ENCODE measurements around the gene SVIL.
"Not testable (repeated sequence)": the region's sequence is repeated elsewhere in the genome, so short reads cannot be mapped to it uniquely, and the experiment has no call there.

SVIL gene

GRCh38 chr10:29553116-29553515 lies 81.7 kb downstream of the SVIL start:
- peaks cover 14% of the 10 kb centered on the region for H3K4me1 ChIP-seq (ENCODE audit: control insufficient read depth, insufficient read depth, low read depth, low read length)
- H3K23ac ChIP-seq (ENCODE audit: low read length in 2 of 2); H3K27ac ChIP-seq (ENCODE audit: low read length, poor library complexity, severe bottlenecking); H2AFZ ChIP-seq (ENCODE audit: low read depth, low read length); H3K9ac ChIP-seq (ENCODE audit: low read length); H4K91ac ChIP-seq (ENCODE audit: low read length); H3K18ac ChIP-seq (ENCODE audit: low read depth in 1 of 2, low read length in 2 of 2); H2AK5ac ChIP-seq (ENCODE audit: low read length, severe bottlenecking); H3K9me3 ChIP-seq (ENCODE audit: control insufficient read depth, low read length); H2BK15ac ChIP-seq (ENCODE audit: low read depth, poor library complexity, severe bottlenecking); H3K4ac ChIP-seq (ENCODE audit: low read depth in 1 of 2, low read length in 2 of 2); H2BK12ac ChIP-seq (ENCODE audit: low read length in 2 of 2); H4K8ac ChIP-seq (ENCODE audit: low read length); H3K4me2 ChIP-seq (ENCODE audit: low read length, poor library complexity, severe bottlenecking); H2BK120ac ChIP-seq (ENCODE audit: low read depth, low read length); H2BK5ac ChIP-seq (ENCODE audit: low read depth, low read length, poor library complexity, severe bottlenecking); H3K14ac ChIP-seq (ENCODE audit: low read length in 2 of 2); DNase-seq; H3K4me3 ChIP-seq (ENCODE audit: insufficient read depth in 1 of 2, low read depth in 1 of 2, low read length in 2 of 2); H3K27me3 ChIP-seq (ENCODE audit: control insufficient read depth in 1 of 2, insufficient read depth in 1 of 2, low read length in 2 of 2): not testable (repeated sequence)
- H3K79me1 ChIP-seq (replicated peaks; ENCODE audit: low read length, poor library complexity, severe bottlenecking) = peaks cover 17% of the 10 kb centered on the region
- WGBS = 91% methylated on average over 9 of the region's 9 CpGs
- peaks cover 48 to 62% of the 10 kb centered on the region in 2 experiments for H3K36me3 ChIP-seq (ENCODE audit: control insufficient read depth in 1 of 2, insufficient read depth in 2 of 2, low read depth in 1 of 2, low read length in 2 of 2)

- H3K4me2 ChIP-seq (ENCODE audit: low read length, poor library complexity, severe bottlenecking); H2BK12ac ChIP-seq (ENCODE audit: low read length in 2 of 2); H4K8ac ChIP-seq (ENCODE audit: low read length); DNase-seq; H3K4me1 ChIP-seq (ENCODE audit: control insufficient read depth, insufficient read depth, low read depth, low read length); H3K4me3 ChIP-seq (ENCODE audit: insufficient read depth in 1 of 2, low read depth in 1 of 2, low read length in 2 of 2); H3K9ac ChIP-seq (ENCODE audit: low read length); H2AK5ac ChIP-seq (ENCODE audit: low read length, severe bottlenecking); H2BK15ac ChIP-seq (ENCODE audit: low read depth, poor library complexity, severe bottlenecking); H2BK5ac ChIP-seq (ENCODE audit: low read depth, low read length, poor library complexity, severe bottlenecking); H3K27me3 ChIP-seq (ENCODE audit: control insufficient read depth in 1 of 2, insufficient read depth in 1 of 2, low read length in 2 of 2); H3K4ac ChIP-seq (ENCODE audit: low read depth in 1 of 2, low read length in 2 of 2); H3K14ac ChIP-seq (ENCODE audit: low read length in 2 of 2); H3K9me3 ChIP-seq (ENCODE audit: control insufficient read depth, low read length); H4K91ac ChIP-seq (ENCODE audit: low read length); H3K18ac ChIP-seq (ENCODE audit: low read depth in 1 of 2, low read length in 2 of 2); H2BK120ac ChIP-seq (ENCODE audit: low read depth, low read length); H3K27ac ChIP-seq (ENCODE audit: low read length, poor library complexity, severe bottlenecking); H3K23ac ChIP-seq (ENCODE audit: low read length in 2 of 2); H2AFZ ChIP-seq (ENCODE audit: low read depth, low read length): not testable (repeated sequence)
- peaks cover 47 to 69% of the 10 kb centered on the region in 2 experiments for H3K36me3 ChIP-seq (ENCODE audit: control insufficient read depth in 1 of 2, insufficient read depth in 2 of 2, low read depth in 1 of 2, low read length in 2 of 2)
- H3K79me1 ChIP-seq (replicated peaks; ENCODE audit: low read length, poor library complexity, severe bottlenecking) = peaks cover 15% of the 10 kb centered on the region
- WGBS = no CpG with 5 or more reads among the region's 3 CpGs
These were observed 85.3 kb downstream of the SVIL start for GRCh38 chr10:29549493-29549892.

GRCh38 chr10:29546773-29547313 lies 87.9 kb downstream of the SVIL start:
- Histone ChIP-seq H2BK12ac (ENCODE audit: low read length in 2 of 2) (no peak overlapping the region), H3K18ac (ENCODE audit: low read depth in 1 of 2, low read length in 2 of 2) (no peak overlapping the region), H4K91ac (ENCODE audit: low read length) (no peak overlapping the region), H3K9ac (ENCODE audit: low read length) (no peak overlapping the region), H2BK15ac (ENCODE audit: low read depth, poor library complexity, severe bottlenecking) (no peak overlapping the region), H3K36me3 (ENCODE audit: control insufficient read depth in 1 of 2, insufficient read depth in 2 of 2, low read depth in 1 of 2, low read length in 2 of 2) (peaks cover 30 to 58% of the 10 kb centered on the region in 2 experiments), H3K27ac (ENCODE audit: low read length, poor library complexity, severe bottlenecking) (no peak overlapping the region), H3K4me3 (ENCODE audit: insufficient read depth in 1 of 2, low read depth in 1 of 2, low read length in 2 of 2) (no peak overlapping the region), H3K79me1 (replicated peaks; ENCODE audit: low read length, poor library complexity, severe bottlenecking) (peaks cover 14% of the 10 kb centered on the region), H2BK5ac (ENCODE audit: low read depth, low read length, poor library complexity, severe bottlenecking) (no peak overlapping the region), H3K4ac (ENCODE audit: low read depth in 1 of 2, low read length in 2 of 2) (no peak overlapping the region), H3K9me3 (ENCODE audit: control insufficient read depth, low read length) (no peaks in the 10 kb centered on the region), H3K27me3 (ENCODE audit: control insufficient read depth in 1 of 2, insufficient read depth in 1 of 2, low read length in 2 of 2) (no peaks in the 10 kb centered on the region), H3K4me2 (ENCODE audit: low read length, poor library complexity, severe bottlenecking) (no peak overlapping the region), H2BK120ac (ENCODE audit: low read depth, low read length) (no peak overlapping the region), H3K14ac (ENCODE audit: low read length in 2 of 2) (no peak overlapping the region), H2AFZ (ENCODE audit: low read depth, low read length) (no peak overlapping the region), H4K8ac (ENCODE audit: low read length) (no peak overlapping the region), H2AK5ac (ENCODE audit: low read length, severe bottlenecking) (no peak overlapping the region), H3K4me1 (ENCODE audit: control insufficient read depth, insufficient read depth, low read depth, low read length) (peaks cover 6% of the 10 kb centered on the region), H3K23ac (ENCODE audit: low read length in 2 of 2) (no peak overlapping the region)
- DNase-seq = no peak
- 100% methylated on average over 1 of the region's 2 CpGs for WGBS

- WGBS = 44% methylated on average over 5 of the region's 5 CpGs
- Histone ChIP-seq H3K18ac (ENCODE audit: low read depth in 1 of 2, low read length in 2 of 2) (no peak overlapping the region), H3K27me3 (ENCODE audit: control insufficient read depth in 1 of 2, insufficient read depth in 1 of 2, low read length in 2 of 2) (no peaks in the 10 kb centered on the region), H3K14ac (ENCODE audit: low read length in 2 of 2) (no peak overlapping the region), H2BK15ac (ENCODE audit: low read depth, poor library complexity, severe bottlenecking) (no peak overlapping the region), H3K4me2 (ENCODE audit: low read length, poor library complexity, severe bottlenecking) (no peak overlapping the region), H2AK5ac (ENCODE audit: low read length, severe bottlenecking) (peak overlapping the region; percentile 25), H3K23ac (ENCODE audit: low read length in 2 of 2) (no peak overlapping the region), H3K9ac (ENCODE audit: low read length) (no peak overlapping the region), H3K9me3 (ENCODE audit: control insufficient read depth, low read length) (no peaks in the 10 kb centered on the region), H2BK5ac (ENCODE audit: low read depth, low read length, poor library complexity, severe bottlenecking) (no peak overlapping the region), H3K4me1 (ENCODE audit: control insufficient read depth, insufficient read depth, low read depth, low read length) (peaks cover 10% of the 10 kb centered on the region), H2BK12ac (ENCODE audit: low read length in 2 of 2) (no peak overlapping the region), H4K91ac (ENCODE audit: low read length) (peak overlapping the region; percentile 9), H2BK120ac (ENCODE audit: low read depth, low read length) (no peak overlapping the region), H2AFZ (ENCODE audit: low read depth, low read length) (no peak overlapping the region), H3K27ac (ENCODE audit: low read length, poor library complexity, severe bottlenecking) (no peak overlapping the region), H3K36me3 (ENCODE audit: control insufficient read depth in 1 of 2, insufficient read depth in 2 of 2, low read depth in 1 of 2, low read length in 2 of 2) (peaks cover 19 to 58% of the 10 kb centered on the region in 2 experiments), H3K4me3 (ENCODE audit: insufficient read depth in 1 of 2, low read depth in 1 of 2, low read length in 2 of 2) (no peak overlapping the region), H3K79me1 (replicated peaks; ENCODE audit: low read length, poor library complexity, severe bottlenecking) (peaks cover 7% of the 10 kb centered on the region), H3K4ac (ENCODE audit: low read depth in 1 of 2, low read length in 2 of 2) (no peak overlapping the region), H4K8ac (ENCODE audit: low read length) (no peak overlapping the region)
- no peak for DNase-seq
These were observed 89.6 kb downstream of the SVIL start for GRCh38 chr10:29545122-29545521.
